ENCODE measurements around the gene ABHD14A.

GRCh38 chr3:51995346-51996163 is 20.7 kb downstream of the ABHD14A start, which contains the start of gene RPL29:
- TF ChIP-seq EZH2phosphoT487 (IDR thresholded peaks at IDR 0.05; ENCODE audit: borderline replicate concordance, low read depth, low read length) (no peak), CTCF (conservative IDR thresholded peaks at IDR 0.05; ENCODE audit: low read length) (no peak)

Data from OCI-LY7 (cell line).